Measurements from ENCODE around the gene LDLRAP1.
A peak's percentile ranks its signal among the peaks of the same experiment; 100 is the strongest.

The LDLRAP1 gene

DNA sequence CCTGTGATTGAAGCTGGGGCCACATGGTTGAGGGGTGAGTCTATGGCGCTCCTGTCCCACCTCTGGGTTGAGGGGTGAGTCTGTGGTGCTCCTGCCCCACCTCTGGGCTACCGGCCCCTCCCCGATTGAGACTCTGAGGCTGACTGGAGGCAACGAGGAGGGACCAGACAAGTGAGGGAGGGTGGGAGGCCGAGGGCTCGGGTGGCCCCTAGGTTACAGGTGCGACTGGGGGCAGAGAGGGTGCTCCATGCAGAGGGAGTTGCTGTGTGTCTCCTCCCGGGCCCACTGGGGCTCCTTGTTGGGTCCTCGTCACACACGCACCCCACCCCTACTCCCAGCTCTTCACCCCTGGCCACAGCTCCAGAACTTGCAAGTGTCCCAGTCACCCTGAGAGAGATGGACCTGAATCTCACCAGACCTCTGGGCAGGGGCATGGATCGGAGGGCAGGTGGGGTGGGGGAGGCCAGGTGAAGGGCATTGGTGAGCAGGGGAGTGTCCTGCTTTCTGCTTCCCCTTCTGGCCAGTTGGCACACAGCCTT, 12.8 kb downstream of the LDLRAP1 start:
- no peak overlapping the region for H3K4me3 ChIP-seq (replicated peaks in 1 of 2; ENCODE audit: low read depth in 2 of 2, low read length in 2 of 2)
- TF ChIP-seq, protein P1, sequence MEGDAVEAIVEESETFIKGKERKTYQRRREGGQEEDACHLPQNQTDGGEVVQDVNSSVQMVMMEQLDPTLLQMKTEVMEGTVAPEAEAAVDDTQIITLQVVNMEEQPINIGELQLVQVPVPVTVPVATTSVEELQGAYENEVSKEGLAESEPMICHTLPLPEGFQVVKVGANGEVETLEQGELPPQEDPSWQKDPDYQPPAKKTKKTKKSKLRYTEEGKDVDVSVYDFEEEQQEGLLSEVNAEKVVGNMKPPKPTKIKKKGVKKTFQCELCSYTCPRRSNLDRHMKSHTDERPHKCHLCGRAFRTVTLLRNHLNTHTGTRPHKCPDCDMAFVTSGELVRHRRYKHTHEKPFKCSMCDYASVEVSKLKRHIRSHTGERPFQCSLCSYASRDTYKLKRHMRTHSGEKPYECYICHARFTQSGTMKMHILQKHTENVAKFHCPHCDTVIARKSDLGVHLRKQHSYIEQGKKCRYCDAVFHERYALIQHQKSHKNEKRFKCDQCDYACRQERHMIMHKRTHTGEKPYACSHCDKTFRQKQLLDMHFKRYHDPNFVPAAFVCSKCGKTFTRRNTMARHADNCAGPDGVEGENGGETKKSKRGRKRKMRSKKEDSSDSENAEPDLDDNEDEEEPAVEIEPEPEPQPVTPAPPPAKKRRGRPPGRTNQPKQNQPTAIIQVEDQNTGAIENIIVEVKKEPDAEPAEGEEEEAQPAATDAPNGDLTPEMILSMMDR (IDR thresholded peaks at IDR 0.05; ENCODE audit: low read depth, low read length), result no peak
- DNase-seq (ENCODE audit: low read depth in 2 of 2), result no peak

DNA sequence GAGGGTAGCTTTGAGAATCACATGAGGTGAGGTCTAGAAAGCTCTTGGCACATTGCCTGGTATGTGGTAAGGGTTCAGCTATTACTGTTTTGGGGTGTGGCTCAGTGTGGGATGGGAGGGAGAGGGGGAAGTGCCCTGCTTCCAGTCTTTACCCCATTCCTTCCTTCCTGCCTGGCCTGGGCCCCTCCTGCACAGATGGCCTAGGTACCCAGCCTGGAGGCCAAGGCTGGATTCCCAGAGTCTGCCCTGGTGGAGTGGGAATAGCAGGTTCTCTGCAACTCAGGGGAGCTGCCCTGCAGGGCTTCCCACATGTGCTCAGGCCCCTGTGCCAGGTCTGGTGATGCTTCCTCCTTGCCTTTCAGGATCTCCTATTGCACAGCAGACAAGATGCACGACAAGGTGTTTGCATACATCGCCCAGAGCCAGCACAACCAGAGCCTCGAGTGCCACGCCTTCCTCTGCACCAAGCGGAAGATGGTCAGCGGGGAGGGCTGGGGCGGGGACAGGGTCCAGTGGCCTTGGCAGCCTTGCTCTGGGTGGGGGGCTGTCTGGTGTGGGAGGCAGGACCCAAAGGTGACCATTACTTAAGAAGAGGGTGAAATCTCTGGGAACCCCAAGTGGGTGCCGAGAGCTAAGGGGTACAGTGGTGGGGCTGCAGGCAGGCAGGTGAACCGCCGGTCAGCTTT, 13.5 kb downstream of the LDLRAP1 start:
- H3K4me3 ChIP-seq (replicated peaks in 1 of 2; ENCODE audit: low read depth in 2 of 2, low read length in 2 of 2), result no peak overlapping the region
- peak; percentile 61 to 72 for DNase-seq (ENCODE audit: low read depth in 2 of 2)
- TF ChIP-seq, protein P1 (IDR thresholded peaks at IDR 0.05; ENCODE audit: low read depth, low read length), result no peak

DNA sequence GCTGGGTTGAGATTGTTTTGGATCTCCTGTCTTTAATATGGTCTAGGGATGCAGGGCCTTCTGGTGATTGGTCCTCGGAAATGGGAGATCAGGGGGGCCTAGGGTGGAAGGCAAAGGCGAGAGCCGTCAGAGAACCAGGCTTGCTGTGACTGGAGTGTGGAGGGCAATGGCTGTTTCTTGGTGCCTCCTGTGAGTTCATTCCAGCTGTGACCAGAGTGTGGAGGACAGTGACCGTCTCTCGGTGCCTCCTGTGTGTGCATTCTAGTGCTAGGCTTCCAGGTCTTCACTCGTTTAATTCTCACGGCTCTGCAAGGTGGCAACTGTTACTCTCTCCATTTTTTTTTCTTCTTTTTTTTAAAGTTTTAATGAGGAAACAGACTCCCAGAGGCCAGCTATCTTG, 14.1 kb downstream of the LDLRAP1 start:
- DNase-seq (ENCODE audit: low read depth in 2 of 2), result no peak
- no peak overlapping the region for H3K4me3 ChIP-seq (replicated peaks in 1 of 2; ENCODE audit: low read depth in 2 of 2, low read length in 2 of 2)
- TF ChIP-seq, protein P1 (IDR thresholded peaks at IDR 0.05; ENCODE audit: low read depth, low read length), result no peak

DNA sequence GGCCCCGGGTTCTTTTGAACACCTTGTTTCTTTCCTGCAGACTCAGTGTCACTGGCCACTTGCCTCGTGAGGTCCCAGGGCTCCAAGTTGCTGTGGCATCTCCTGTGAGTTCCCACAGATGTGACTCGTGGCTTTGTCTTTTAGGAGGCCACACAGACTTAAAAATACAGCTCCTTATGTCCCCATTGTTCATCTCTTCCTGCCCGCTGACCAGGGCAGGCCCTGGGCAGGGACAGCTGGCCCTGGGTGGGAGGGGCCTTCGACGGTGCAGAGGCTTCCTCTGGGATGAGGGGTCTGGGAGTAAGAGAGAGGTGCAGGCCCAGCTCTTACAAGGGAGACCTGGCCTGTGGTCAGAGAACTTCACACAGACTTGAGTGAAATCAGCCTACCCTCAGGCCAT, 15.6 kb downstream of the LDLRAP1 start:
- TF ChIP-seq, protein P1 (IDR thresholded peaks at IDR 0.05; ENCODE audit: low read depth, low read length), result no peak
- H3K4me3 ChIP-seq (replicated peaks in 1 of 2; ENCODE audit: low read depth in 2 of 2, low read length in 2 of 2), result no peak overlapping the region
- no peak for DNase-seq (ENCODE audit: low read depth in 2 of 2)

DNA sequence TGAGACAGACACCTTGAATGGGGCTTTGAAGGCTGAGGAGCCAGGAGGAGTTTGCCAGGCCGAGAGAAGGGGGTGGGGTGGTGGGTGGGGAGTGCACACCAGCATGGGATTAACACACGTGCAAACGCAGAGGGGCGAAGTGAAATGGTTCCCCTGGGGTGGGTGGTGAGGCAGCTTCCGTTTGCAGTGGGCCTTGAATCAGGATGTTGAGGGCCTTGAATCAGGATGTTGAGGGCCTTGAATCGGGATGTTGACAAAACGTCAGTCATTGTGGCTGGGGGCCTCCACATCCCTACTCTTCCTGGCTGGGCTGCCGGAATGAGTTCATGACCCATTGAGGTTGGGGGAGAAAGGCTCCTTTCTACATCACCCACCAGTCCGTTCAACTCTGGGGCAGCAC, 16.6 kb downstream of the LDLRAP1 start:
- no peak overlapping the region for H3K4me3 ChIP-seq (replicated peaks in 1 of 2; ENCODE audit: low read depth in 2 of 2, low read length in 2 of 2)
- TF ChIP-seq, protein P1 (IDR thresholded peaks at IDR 0.05; ENCODE audit: low read depth, low read length), result no peak
- no peak for DNase-seq (ENCODE audit: low read depth in 2 of 2)

DNA sequence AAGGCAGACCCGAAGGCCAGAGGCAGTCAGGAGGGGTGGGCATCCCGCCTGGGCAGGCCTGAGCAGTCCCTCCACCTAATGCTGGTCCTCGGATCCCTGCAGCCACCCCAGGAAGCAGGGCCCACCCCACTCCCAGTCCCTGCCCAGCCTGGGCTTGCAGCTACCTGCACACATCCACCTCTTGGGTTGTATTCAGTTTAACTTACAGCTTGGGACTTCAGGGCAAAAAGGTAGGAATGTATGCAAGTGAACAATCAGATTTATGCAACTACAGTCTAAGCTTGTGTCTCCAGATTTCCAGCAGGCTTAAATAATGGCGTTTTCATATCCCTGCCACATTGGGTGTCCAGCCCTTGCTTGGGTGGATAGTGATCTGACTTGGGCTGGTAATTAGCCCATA, 17.4 kb downstream of the LDLRAP1 start:
- no peak for DNase-seq (ENCODE audit: low read depth in 2 of 2)
- TF ChIP-seq, protein P1 (IDR thresholded peaks at IDR 0.05; ENCODE audit: low read depth, low read length), result no peak
- H3K4me3 ChIP-seq (replicated peaks in 1 of 2; ENCODE audit: low read depth in 2 of 2, low read length in 2 of 2), result no peak overlapping the region

Measured in cardiac fibroblast (primary cell).